Thoracic aorta (tissue), 2 donors: Measurements from ENCODE around the gene GEMIN4. TPM values are rescaled to one million over a fixed set of nuclear protein-coding genes. Genes with fewer than 3 reads are reported as not detected.
A peak's percentile ranks its signal among the peaks of the same experiment; 100 is the strongest.

Experiments used
- ATAC-seq: fragments of 150-250 bp; one replicate; pipeline ENCODE4 v1.8.0; 2017; ENCODE audit warnings: low read depth; ENCODE audit not compliant: insufficient number of reproducible peaks, low FRiP score
- DNase-seq: peaks from one replicate; pipeline ENCODE4 v3.0.0-alpha.2; 2020; ENCODE audit warnings: low spot score
- H3K27ac ChIP-seq, 2 donors: fragments of 200-600 bp; sonication (generic); 1 replicate in 1 of 2; 2 replicates in 1 of 2; pipeline ENCODE4 v1.5.1; 2016; ENCODE audit warnings: mild to moderate bottlenecking in 2 of 2, moderate library complexity in 2 of 2
- H3K27me3 ChIP-seq: fragments of 200-600 bp; sonication (generic); replicated peaks from 2 replicates; pipeline ENCODE4 v1.6.0; 2016; ENCODE audit warnings: mild to moderate bottlenecking; ENCODE audit not compliant: insufficient read depth
- H3K36me3 ChIP-seq: fragments of 200-600 bp; sonication (generic); one replicate; pipeline ENCODE4 v1.5.1; 2016
- H3K4me1 ChIP-seq, 2 donors: fragments of 200-600 bp; sonication (generic); 1 replicate in 1 of 2; 2 replicates in 1 of 2; pipeline versions ENCODE4 v1.5.1 to v1.6.0; 2016; ENCODE audit warnings: low read depth in 2 of 2, mild to moderate bottlenecking in 1 of 2; ENCODE audit not compliant: control insufficient read depth in 1 of 2
- H3K4me3 ChIP-seq: fragments of 200-600 bp; sonication (generic); 2 replicates; pipeline ENCODE4 v1.5.1; 2016; ENCODE audit warnings: mild to moderate bottlenecking
- H3K9me3 ChIP-seq: fragments of 200-600 bp; sonication (generic); 2 replicates; pipeline ENCODE4 v1.5.1; 2016
- CTCF ChIP-seq: fragments of 200-600 bp; sonication (generic); IDR thresholded peaks from one replicate; pipeline ENCODE4 v1.5.1; 2019; ENCODE audit warnings: antibody characterized with exemption
- total RNA-seq, 2 donors: library from RNA; depleted of rRNA; stranded (reverse); fragments of >200 nt; gene quantifications; one replicate each; pipeline versions ENCODE4 v1.1.0 to v1.2.3, GENCODE V29; 2016

The GEMIN4 gene
- total RNA-seq, 2 donors from 2014 or later: 15.4 to 19.6 TPM

GRCh38 chr17:797236-797840 is 45.3 kb upstream of the GEMIN4 start:
- TF ChIP-seq CTCF: no peak
- Histone ChIP-seq H3K27me3 (no peaks in the 10 kb centered on the region), H3K27ac (no peak overlapping the region), H3K36me3 (peaks cover under 1% of the 10 kb centered on the region), H3K4me1 (peaks cover 0 to 4% of the 10 kb centered on the region in 2 donors), H3K9me3 (no peaks in the 10 kb centered on the region), H3K4me3 (no peak overlapping the region)
- ATAC-seq: no peak
- DNase-seq: no peak

- Histone ChIP-seq H3K4me3 (no peak overlapping the region), H3K9me3 (no peaks in the 10 kb centered on the region), H3K27me3 (no peaks in the 10 kb centered on the region), H3K4me1 (peaks cover 0 to 4% of the 10 kb centered on the region in 2 donors), H3K36me3 (peaks cover 8% of the 10 kb centered on the region), H3K27ac (no peak overlapping the region)
- no peak for ATAC-seq
- DNase-seq: no peak
- TF ChIP-seq CTCF: no peak
Observed at GRCh38 chr17:796609-797008, 44.5 kb upstream of the GEMIN4 start.

GRCh38 chr17:795721-796120 is 43.7 kb upstream of the GEMIN4 start:
- no peak for ATAC-seq
- no peak overlapping the region for H3K27ac ChIP-seq
- TF ChIP-seq CTCF: no peak
- no peaks in the 10 kb centered on the region for H3K27me3 ChIP-seq
- no peak overlapping the region for H3K4me3 ChIP-seq
- peaks cover 8% of the 10 kb centered on the region for H3K36me3 ChIP-seq
- no peaks in the 10 kb centered on the region for H3K9me3 ChIP-seq
- no peak for DNase-seq
- H3K4me1 ChIP-seq: peaks cover 0 to 4% of the 10 kb centered on the region in 2 donors

- no peak for TF ChIP-seq CTCF
- Histone ChIP-seq H3K4me3 (peak overlapping the region; percentile 63), H3K36me3 (peaks cover 8% of the 10 kb centered on the region), H3K27ac (no peak overlapping the region), H3K4me1 (peaks cover 0 to 4% of the 10 kb centered on the region in 2 donors), H3K9me3 (no peaks in the 10 kb centered on the region), H3K27me3 (no peaks in the 10 kb centered on the region)
- DNase-seq (no peak), ATAC-seq (no peak)
Observed at GRCh38 chr17:795276-795675, 43.2 kb upstream of the GEMIN4 start.

- DNase-seq: peak; percentile 65
- TF ChIP-seq CTCF: peak; percentile 79
- Histone ChIP-seq H3K4me1 (peaks cover 0 to 4% of the 10 kb centered on the region in 2 donors), H3K9me3 (no peaks in the 10 kb centered on the region), H3K4me3 (peak overlapping the region; percentile 63), H3K27ac (no peak overlapping the region), H3K36me3 (peaks cover 8% of the 10 kb centered on the region), H3K27me3 (no peaks in the 10 kb centered on the region)
- peak; percentile 19 for ATAC-seq
Observed at GRCh38 chr17:794876-795275, 42.8 kb upstream of the GEMIN4 start.
